Measurements from ENCODE around the gene GPRIN1.

The GPRIN1 gene

GRCh38 chr5:176581361-176581760 is 28.6 kb downstream of the GPRIN1 start:
- no peak overlapping the region for H3K4me3 ChIP-seq
- H3K27ac ChIP-seq = no peak overlapping the region

- no peak overlapping the region for H3K27ac ChIP-seq
- H3K4me3 ChIP-seq = no peak overlapping the region
These were observed 30.6 kb downstream of the GPRIN1 start for GRCh38 chr5:176579323-176579722.

GRCh38 chr5:176578391-176578808 is 31.6 kb downstream of the GPRIN1 start:
- H3K4me3 ChIP-seq = no peak overlapping the region
- H3K27ac ChIP-seq = no peak overlapping the region

GRCh38 chr5:176577312-176578176 is 32.4 kb downstream of the GPRIN1 start:
- no peak overlapping the region for H3K27ac ChIP-seq
- H3K4me3 ChIP-seq = no peak overlapping the region

- Histone ChIP-seq H3K4me3 (no peak overlapping the region), H3K27ac (no peak overlapping the region)
These were observed 34.2 kb downstream of the GPRIN1 start for GRCh38 chr5:176575488-176576422.

- Histone ChIP-seq H3K4me3 (no peak overlapping the region), H3K27ac (no peak overlapping the region)
These were observed 34.9 kb downstream of the GPRIN1 start for GRCh38 chr5:176575066-176575465.

- Histone ChIP-seq H3K4me3 (no peak overlapping the region), H3K27ac (no peak overlapping the region)
These were observed 35.7 kb downstream of the GPRIN1 start for GRCh38 chr5:176574297-176574591.

- Histone ChIP-seq H3K27ac (no peak overlapping the region), H3K4me3 (no peak overlapping the region)
These were observed 36.2 kb downstream of the GPRIN1 start for GRCh38 chr5:176573564-176574296.

GRCh38 chr5:176570044-176570443 is 39.9 kb downstream of the GPRIN1 start:
- Histone ChIP-seq H3K27ac (no peak overlapping the region), H3K4me3 (no peak overlapping the region)

GRCh38 chr5:176568657-176569056 is 41.3 kb downstream of the GPRIN1 start:
- no peak overlapping the region for H3K4me3 ChIP-seq
- no peak overlapping the region for H3K27ac ChIP-seq

GRCh38 chr5:176565760-176566288 is 44.1 kb downstream of the GPRIN1 start:
- no peak overlapping the region for H3K4me3 ChIP-seq
- no peak overlapping the region for H3K27ac ChIP-seq

- no peak overlapping the region for H3K27ac ChIP-seq
- H3K4me3 ChIP-seq = no peak overlapping the region
These were observed 46.0 kb downstream of the GPRIN1 start for GRCh38 chr5:176564002-176564401.

GRCh38 chr5:176562189-176562588 is 47.8 kb downstream of the GPRIN1 start:
- no peak overlapping the region for H3K27ac ChIP-seq
- no peak overlapping the region for H3K4me3 ChIP-seq

- H3K4me3 ChIP-seq = no peak overlapping the region
These were observed 48.7 kb downstream of the GPRIN1 start for GRCh38 chr5:176561259-176561658.

GRCh38 chr5:176560364-176560763 is 49.6 kb downstream of the GPRIN1 start:
- Histone ChIP-seq H3K4me3 (no peak overlapping the region), H3K27ac (no peak overlapping the region)

More at GRCh38 chr5:176561259-176561658, 48.7 kb downstream of the GPRIN1 start:
- H3K27ac ChIP-seq = no peak overlapping the region

- no peak overlapping the region for H3K27ac ChIP-seq
- H3K4me3 ChIP-seq = no peak overlapping the region
These were observed 50.3 kb downstream of the GPRIN1 start for GRCh38 chr5:176559683-176560082.

GRCh38 chr5:176557846-176558245 is 52.1 kb downstream of the GPRIN1 start:
- Histone ChIP-seq H3K4me3 (no peak overlapping the region), H3K27ac (no peak overlapping the region)

GRCh38 chr5:176553260-176554085 is 56.5 kb downstream of the GPRIN1 start:
- Histone ChIP-seq H3K27ac (no peak overlapping the region), H3K4me3 (no peak overlapping the region)

- H3K4me3 ChIP-seq = no peak overlapping the region
- H3K27ac ChIP-seq = no peak overlapping the region
These were observed 57.6 kb downstream of the GPRIN1 start for GRCh38 chr5:176552332-176552869.

Data from skin epidermis (tissue), 12 donors.